ENCODE data around the gene NUDC. TPM values are rescaled to one million over a fixed set of nuclear protein-coding genes. Genes with fewer than 3 reads are reported as not detected.
A peak's percentile ranks its signal among the peaks of the same experiment; 100 is the strongest.

NUDC gene
- total and polyA plus RNA-seq, 2 of the 13 experiments (the other 11 are each of a cell fraction or from before 2014, with no cell fraction given): 34.7 to 104 TPM

DNA sequence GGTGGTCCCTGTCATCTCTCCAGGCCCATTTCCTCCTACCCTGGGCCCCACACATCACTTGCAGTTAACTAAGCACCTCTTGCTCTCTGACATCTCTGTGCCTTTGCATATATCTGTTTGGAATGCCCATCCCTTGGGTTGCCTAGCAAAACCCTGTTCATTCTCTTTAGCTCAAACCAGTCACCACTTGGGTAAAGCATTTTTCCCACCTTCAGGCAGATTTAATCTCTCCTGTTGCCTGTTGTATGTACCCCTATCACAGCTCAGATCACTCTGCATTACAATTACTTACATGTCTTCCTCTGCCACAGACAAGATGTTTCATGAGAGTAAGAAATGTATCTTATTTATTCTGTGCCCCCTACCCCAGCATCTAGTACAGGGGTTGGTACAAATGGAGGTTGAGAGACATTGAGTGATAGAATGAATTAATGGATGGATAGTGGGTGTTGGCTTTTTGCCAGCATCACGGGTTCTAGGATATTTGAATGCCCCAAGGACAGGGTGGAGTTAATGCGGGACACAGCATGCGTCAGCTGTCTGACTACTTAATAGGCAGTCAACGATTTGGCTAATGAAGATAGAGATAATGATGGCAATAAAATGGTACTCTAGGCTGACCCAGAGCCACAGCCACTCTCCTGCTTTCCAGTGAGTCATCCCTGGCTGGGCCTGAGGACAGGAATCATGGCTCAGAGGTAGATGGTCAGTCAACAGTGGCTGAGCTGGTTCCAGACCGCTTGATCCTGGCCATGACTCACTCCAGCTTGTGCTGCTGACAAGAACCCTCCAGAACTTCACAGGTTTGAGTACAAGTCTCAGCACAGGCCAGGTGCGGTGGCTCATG lies 14.2 kb upstream of the NUDC start (continued):
- TF ChIP-seq, protein P1, sequence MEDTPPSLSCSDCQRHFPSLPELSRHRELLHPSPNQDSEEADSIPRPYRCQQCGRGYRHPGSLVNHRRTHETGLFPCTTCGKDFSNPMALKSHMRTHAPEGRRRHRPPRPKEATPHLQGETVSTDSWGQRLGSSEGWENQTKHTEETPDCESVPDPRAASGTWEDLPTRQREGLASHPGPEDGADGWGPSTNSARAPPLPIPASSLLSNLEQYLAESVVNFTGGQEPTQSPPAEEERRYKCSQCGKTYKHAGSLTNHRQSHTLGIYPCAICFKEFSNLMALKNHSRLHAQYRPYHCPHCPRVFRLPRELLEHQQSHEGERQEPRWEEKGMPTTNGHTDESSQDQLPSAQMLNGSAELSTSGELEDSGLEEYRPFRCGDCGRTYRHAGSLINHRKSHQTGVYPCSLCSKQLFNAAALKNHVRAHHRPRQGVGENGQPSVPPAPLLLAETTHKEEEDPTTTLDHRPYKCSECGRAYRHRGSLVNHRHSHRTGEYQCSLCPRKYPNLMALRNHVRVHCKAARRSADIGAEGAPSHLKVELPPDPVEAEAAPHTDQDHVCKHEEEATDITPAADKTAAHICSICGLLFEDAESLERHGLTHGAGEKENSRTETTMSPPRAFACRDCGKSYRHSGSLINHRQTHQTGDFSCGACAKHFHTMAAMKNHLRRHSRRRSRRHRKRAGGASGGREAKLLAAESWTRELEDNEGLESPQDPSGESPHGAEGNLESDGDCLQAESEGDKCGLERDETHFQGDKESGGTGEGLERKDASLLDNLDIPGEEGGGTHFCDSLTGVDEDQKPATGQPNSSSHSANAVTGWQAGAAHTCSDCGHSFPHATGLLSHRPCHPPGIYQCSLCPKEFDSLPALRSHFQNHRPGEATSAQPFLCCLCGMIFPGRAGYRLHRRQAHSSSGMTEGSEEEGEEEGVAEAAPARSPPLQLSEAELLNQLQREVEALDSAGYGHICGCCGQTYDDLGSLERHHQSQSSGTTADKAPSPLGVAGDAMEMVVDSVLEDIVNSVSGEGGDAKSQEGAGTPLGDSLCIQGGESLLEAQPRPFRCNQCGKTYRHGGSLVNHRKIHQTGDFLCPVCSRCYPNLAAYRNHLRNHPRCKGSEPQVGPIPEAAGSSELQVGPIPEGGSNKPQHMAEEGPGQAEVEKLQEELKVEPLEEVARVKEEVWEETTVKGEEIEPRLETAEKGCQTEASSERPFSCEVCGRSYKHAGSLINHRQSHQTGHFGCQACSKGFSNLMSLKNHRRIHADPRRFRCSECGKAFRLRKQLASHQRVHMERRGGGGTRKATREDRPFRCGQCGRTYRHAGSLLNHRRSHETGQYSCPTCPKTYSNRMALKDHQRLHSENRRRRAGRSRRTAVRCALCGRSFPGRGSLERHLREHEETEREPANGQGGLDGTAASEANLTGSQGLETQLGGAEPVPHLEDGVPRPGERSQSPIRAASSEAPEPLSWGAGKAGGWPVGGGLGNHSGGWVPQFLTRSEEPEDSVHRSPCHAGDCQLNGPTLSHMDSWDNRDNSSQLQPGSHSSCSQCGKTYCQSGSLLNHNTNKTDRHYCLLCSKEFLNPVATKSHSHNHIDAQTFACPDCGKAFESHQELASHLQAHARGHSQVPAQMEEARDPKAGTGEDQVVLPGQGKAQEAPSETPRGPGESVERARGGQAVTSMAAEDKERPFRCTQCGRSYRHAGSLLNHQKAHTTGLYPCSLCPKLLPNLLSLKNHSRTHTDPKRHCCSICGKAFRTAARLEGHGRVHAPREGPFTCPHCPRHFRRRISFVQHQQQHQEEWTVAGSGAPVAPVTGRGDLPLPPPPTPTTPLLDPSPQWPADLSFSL (CRISPR knock-in tag; IDR thresholded peaks at IDR 0.05): no peak
- TF ChIP-seq FOSL2 (CRISPR knock-in tag; IDR thresholded peaks at IDR 0.05): peak; percentile 95
- no peak for TF ChIP-seq JDP2 (CRISPR knock-in tag; IDR thresholded peaks at IDR 0.05; ENCODE audit: borderline replicate concordance)
- TF ChIP-seq PHF21A (CRISPR knock-in tag; IDR thresholded peaks at IDR 0.05): no peak
- TF ChIP-seq ZNF432 (CRISPR knock-in tag; IDR thresholded peaks at IDR 0.05; ENCODE audit: borderline replicate concordance): no peak
- TF ChIP-seq RXRA (CRISPR knock-in tag; IDR thresholded peaks at IDR 0.05): peak; percentile 51; the same call in 1 of the 2 replicates
- no peak for TF ChIP-seq ZNF468 (CRISPR knock-in tag; IDR thresholded peaks at IDR 0.05)
- no peak for TF ChIP-seq HDAC6 (IDR thresholded peaks at IDR 0.05; ENCODE audit: low read depth, low read length)
- no peak for TF ChIP-seq ZNF775 (CRISPR knock-in tag; IDR thresholded peaks at IDR 0.05; ENCODE audit: borderline replicate concordance)
- TF ChIP-seq MXD4 (CRISPR knock-in tag; IDR thresholded peaks at IDR 0.05): no peak
- TF ChIP-seq NRL (CRISPR knock-in tag; IDR thresholded peaks at IDR 0.05; ENCODE audit: borderline replicate concordance): no peak
- no peak for TF ChIP-seq RORA (CRISPR knock-in tag; IDR thresholded peaks at IDR 0.05)
- no peak for TF ChIP-seq NBN (conservative IDR thresholded peaks at IDR 0.05)
- TF ChIP-seq, protein P2, sequence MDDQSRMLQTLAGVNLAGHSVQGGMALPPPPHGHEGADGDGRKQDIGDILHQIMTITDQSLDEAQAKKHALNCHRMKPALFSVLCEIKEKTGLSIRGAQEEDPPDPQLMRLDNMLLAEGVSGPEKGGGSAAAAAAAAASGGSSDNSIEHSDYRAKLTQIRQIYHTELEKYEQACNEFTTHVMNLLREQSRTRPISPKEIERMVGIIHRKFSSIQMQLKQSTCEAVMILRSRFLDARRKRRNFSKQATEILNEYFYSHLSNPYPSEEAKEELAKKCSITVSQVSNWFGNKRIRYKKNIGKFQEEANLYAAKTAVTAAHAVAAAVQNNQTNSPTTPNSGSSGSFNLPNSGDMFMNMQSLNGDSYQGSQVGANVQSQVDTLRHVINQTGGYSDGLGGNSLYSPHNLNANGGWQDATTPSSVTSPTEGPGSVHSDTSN (CRISPR knock-in tag; IDR thresholded peaks at IDR 0.05; ENCODE audit: borderline replicate concordance): no peak
- TF ChIP-seq CC2D1A (CRISPR knock-in tag; IDR thresholded peaks at IDR 0.05): no peak
- TF ChIP-seq SALL2 (CRISPR knock-in tag; IDR thresholded peaks at IDR 0.05): no peak
- TF ChIP-seq TGIF2 (CRISPR knock-in tag; IDR thresholded peaks at IDR 0.05): no peak
- TF ChIP-seq SMAD1 (CRISPR knock-in tag; IDR thresholded peaks at IDR 0.05; ENCODE audit: borderline replicate concordance, low read depth): no peak
- no peak for TF ChIP-seq CCAR2 (optimal IDR thresholded peaks at IDR 0.05; ENCODE audit: low read depth, low read length)
- peak; percentile 44 for TF ChIP-seq RXRB (CRISPR knock-in tag; IDR thresholded peaks at IDR 0.05; ENCODE audit: borderline replicate concordance)
- TF ChIP-seq ZNF747 (CRISPR knock-in tag; IDR thresholded peaks at IDR 0.05; ENCODE audit: borderline replicate concordance): no peak
- no peak for TF ChIP-seq HNF4A (CRISPR knock-in tag; IDR thresholded peaks at IDR 0.05)

Measured in HepG2 (cell line).